HEK293 (cell line): ENCODE measurements around the gene SELENOF.

ENCODE experiments used
- CTCF ChIA-PET: fragments of 350-600 bp; formaldehyde crosslinking; extraction: SDS; loops from one replicate; lab custom pipeline; 2021; ENCODE audit warnings: antibody characterized with exemption; lab: Yijun Ruan, JAX
- POLR2A ChIA-PET: fragments of 300-600 bp; formaldehyde crosslinking; extraction: SDS; loops from one replicate; lab custom pipeline; 2020; ENCODE audit warnings: antibody characterized with exemption, inconsistent platforms; lab: Yijun Ruan, JAX
- H3K27ac ChIP-seq: fragments of 200-500 bp; sonication (Bioruptor generic); 2 replicates; pipeline ENCODE4 v1.5.1; 2014; ENCODE audit warnings: low read depth, low read length, control low read depth, inconsistent platforms; ENCODE audit errors: extremely low read depth
- H3K36me3 ChIP-seq, 2 experiments: fragments of 200-500 bp in 1 of 2; sonication (Bioruptor generic) in 1 of 2; 1 replicate in 1 of 2; 2 replicates in 1 of 2; pipeline ENCODE4 v1.5.1; 2014 to 2017; ENCODE audit warnings: inconsistent platforms in 2 of 2, low read length in 2 of 2; ENCODE audit not compliant: control insufficient read depth in 2 of 2, insufficient read depth in 1 of 2
- H3K4me1 ChIP-seq: fragments of 200-500 bp; sonication (Bioruptor generic); 2 replicates; pipeline ENCODE4 v1.5.1; 2014; ENCODE audit warnings: mild to moderate bottlenecking, low read length, inconsistent platforms; ENCODE audit not compliant: control insufficient read depth, insufficient read depth
- H3K4me3 ChIP-seq: 2 replicates; pipeline ENCODE4 v1.5.1; 2011; ENCODE audit warnings: low read depth, mild to moderate bottlenecking, control low read depth, low read length, moderate library complexity
- H3K9me3 ChIP-seq: fragments of 200-500 bp; sonication (Bioruptor generic); 2 replicates; pipeline ENCODE4 v1.5.1; 2014; ENCODE audit warnings: low read depth, low read length, inconsistent platforms; ENCODE audit not compliant: control insufficient read depth, insufficient read depth
- BCL11A ChIP-seq: fragments of 450-650 bp; formaldehyde crosslinking; IDR thresholded peaks from 2 replicates; pipeline ENCODE4 v1.5.1; 2016; ENCODE audit warnings: low read depth, missing biosample characterization, missing genetic modification characterization
- FEZF1 ChIP-seq: fragments of 450-650 bp; formaldehyde crosslinking; IDR thresholded peaks from 2 replicates; pipeline ENCODE4 v1.5.1; 2016; ENCODE audit warnings: missing biosample characterization, missing genetic modification characterization
- GLI4 ChIP-seq: fragments of 450-650 bp; formaldehyde crosslinking; IDR thresholded peaks from 2 replicates; pipeline ENCODE4 v1.5.1; 2016; ENCODE audit warnings: missing biosample characterization, missing genetic modification characterization
- HOXA7 ChIP-seq: sonication (generic); formaldehyde crosslinking; IDR thresholded peaks from 2 replicates; pipeline ENCODE4 v1.8.1; 2022; ENCODE audit warnings: missing genetic modification reagents, borderline replicate concordance
- KLF7 ChIP-seq: fragments of 450-650 bp; formaldehyde crosslinking; IDR thresholded peaks from 2 replicates; pipeline ENCODE4 v1.5.1; 2016; ENCODE audit warnings: missing biosample characterization, missing genetic modification characterization, borderline replicate concordance
- OSR2 ChIP-seq: fragments of 450-650 bp; formaldehyde crosslinking; IDR thresholded peaks from 2 replicates; pipeline ENCODE4 v1.5.1; 2016; ENCODE audit warnings: missing biosample characterization, missing genetic modification characterization
- REPIN1 ChIP-seq: fragments of 450-650 bp; formaldehyde crosslinking; IDR thresholded peaks from 2 replicates; pipeline ENCODE4 v1.5.1; 2017; ENCODE audit warnings: missing biosample characterization, missing genetic modification characterization, low read depth
- SETDB1 ChIP-seq: IDR thresholded peaks from one replicate; pipeline ENCODE4 v1.6.1; 2017; ENCODE audit warnings: mild to moderate bottlenecking, low read length, moderate library complexity, mixed read lengths; ENCODE audit not compliant: insufficient read length
- SP2 ChIP-seq: fragments of 450-650 bp; formaldehyde crosslinking; IDR thresholded peaks from 2 replicates; pipeline ENCODE4 v1.5.1; 2016; ENCODE audit warnings: missing biosample characterization, missing genetic modification characterization
- TCF7L2 ChIP-seq: IDR thresholded peaks from 2 replicates; pipeline ENCODE4 v1.6.1; 2011; ENCODE audit warnings: low read depth, mild to moderate bottlenecking, inconsistent platforms, low read length, moderate library complexity, borderline replicate concordance
- ZBTB20 ChIP-seq: fragments of 450-650 bp; formaldehyde crosslinking; IDR thresholded peaks from 2 replicates; pipeline ENCODE4 v1.5.1; 2016; ENCODE audit warnings: missing biosample characterization, missing genetic modification characterization
- ZBTB26 ChIP-seq: fragments of 450-650 bp; formaldehyde crosslinking; optimal IDR thresholded peaks from 2 replicates; pipeline ENCODE3; 2016; ENCODE audit warnings: missing biosample characterization, mild to moderate bottlenecking, missing genetic modification characterization
- ZFP37 ChIP-seq: fragments of 450-650 bp; formaldehyde crosslinking; IDR thresholded peaks from 2 replicates; pipeline ENCODE4 v1.5.1; 2016; ENCODE audit warnings: missing biosample characterization, missing genetic modification characterization
- ZFP41 ChIP-seq: fragments of 450-650 bp; formaldehyde crosslinking; IDR thresholded peaks from 2 replicates; pipeline ENCODE4 v1.5.1; 2016; ENCODE audit warnings: missing biosample characterization, missing genetic modification characterization, borderline replicate concordance
- ZNF114 ChIP-seq: fragments of 450-650 bp; formaldehyde crosslinking; IDR thresholded peaks from 2 replicates; pipeline ENCODE4 v1.5.0; 2017; ENCODE audit warnings: missing biosample characterization, missing genetic modification characterization
- ZNF132 ChIP-seq: fragments of 450-650 bp; formaldehyde crosslinking; IDR thresholded peaks from 2 replicates; pipeline ENCODE4 v1.5.1; 2017; ENCODE audit warnings: missing biosample characterization, missing genetic modification characterization, borderline replicate concordance
- ZNF394 ChIP-seq: fragments of 450-650 bp; formaldehyde crosslinking; IDR thresholded peaks from 2 replicates; pipeline ENCODE4 v1.5.1; 2016; ENCODE audit warnings: missing biosample characterization, missing genetic modification characterization, mild to moderate bottlenecking, moderate library complexity, borderline replicate concordance
- ZNF433 ChIP-seq: fragments of 450-650 bp; formaldehyde crosslinking; IDR thresholded peaks from 2 replicates; pipeline ENCODE4 v1.5.1; 2016; ENCODE audit warnings: missing biosample characterization, missing genetic modification characterization, low read depth
- ZNF558 ChIP-seq: fragments of 450-650 bp; formaldehyde crosslinking; IDR thresholded peaks from 2 replicates; pipeline ENCODE4 v1.5.1; 2016; ENCODE audit warnings: missing biosample characterization, missing genetic modification characterization
- ZNF560 ChIP-seq: fragments of 450-650 bp; formaldehyde crosslinking; IDR thresholded peaks from 2 replicates; pipeline ENCODE4 v1.5.1; 2017; ENCODE audit warnings: missing biosample characterization, missing genetic modification characterization, borderline replicate concordance
- TF ChIP-seq, protein P1 (sequence below): fragments of 450-650 bp; formaldehyde crosslinking; IDR thresholded peaks from 2 replicates; pipeline ENCODE4 v1.5.1; 2016; ENCODE audit warnings: missing biosample characterization, missing genetic modification characterization
- TF ChIP-seq, protein P2 (sequence below): fragments of 450-650 bp; formaldehyde crosslinking; IDR thresholded peaks from 2 replicates; pipeline ENCODE4 v1.5.1; 2016; ENCODE audit warnings: missing biosample characterization, missing genetic modification characterization
- TF ChIP-seq, protein P3 (sequence below): fragments of 450-650 bp; formaldehyde crosslinking; IDR thresholded peaks from 2 replicates; pipeline ENCODE4 v1.5.1; 2016; ENCODE audit warnings: missing biosample characterization, missing genetic modification characterization
- TF ChIP-seq, protein P4 (sequence below): fragments of 450-650 bp; formaldehyde crosslinking; IDR thresholded peaks from 2 replicates; pipeline ENCODE4 v1.5.1; 2016; ENCODE audit warnings: missing biosample characterization, missing genetic modification characterization

The SELENOF gene

DNA sequence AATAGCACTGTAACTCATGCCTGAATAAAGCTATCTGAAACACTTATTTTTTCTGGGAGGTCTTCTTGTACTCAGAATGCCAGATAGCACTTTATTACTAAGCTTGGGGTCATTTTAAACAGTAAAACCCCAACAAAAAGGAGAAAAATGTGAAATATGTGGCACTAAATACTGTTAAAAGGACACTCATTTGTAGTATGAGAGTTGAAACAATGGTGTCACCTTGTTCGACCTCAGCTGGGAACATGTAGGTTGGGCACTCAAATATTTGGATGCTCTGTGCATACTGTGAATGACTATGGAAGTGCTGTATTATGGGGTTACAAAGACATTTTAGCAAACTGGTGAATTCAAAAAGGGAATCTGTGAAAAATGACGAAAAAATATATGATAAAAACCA is 53.9 kb downstream of the SELENOF start:
- no peaks in the 10 kb centered on the region for H3K4me1 ChIP-seq
- POLR2A ChIA-PET, result no interaction called here
- no peaks in the 10 kb centered on the region for H3K9me3 ChIP-seq
- H3K36me3 ChIP-seq, result peaks cover 0 to 7% of the 10 kb centered on the region in 2 experiments; a peak in 1 of 3 replicates
- CTCF ChIA-PET, result interaction anchor here (0.6 kb wide), 1 partner anchor 229 kb away, joined by 3 read pairs; no protein-coding TSS in a partner anchor
- no peak overlapping the region for H3K4me3 ChIP-seq
- TF ChIP-seq ZBTB26 (tag by site-specific recombination), result no peak
- no peak for TF ChIP-seq ZNF433 (tag by site-specific recombination)
- no peak for TF ChIP-seq ZFP41 (tag by site-specific recombination)
- TF ChIP-seq ZNF114, result no peak
- no peak for TF ChIP-seq REPIN1
- TF ChIP-seq, protein P1, sequence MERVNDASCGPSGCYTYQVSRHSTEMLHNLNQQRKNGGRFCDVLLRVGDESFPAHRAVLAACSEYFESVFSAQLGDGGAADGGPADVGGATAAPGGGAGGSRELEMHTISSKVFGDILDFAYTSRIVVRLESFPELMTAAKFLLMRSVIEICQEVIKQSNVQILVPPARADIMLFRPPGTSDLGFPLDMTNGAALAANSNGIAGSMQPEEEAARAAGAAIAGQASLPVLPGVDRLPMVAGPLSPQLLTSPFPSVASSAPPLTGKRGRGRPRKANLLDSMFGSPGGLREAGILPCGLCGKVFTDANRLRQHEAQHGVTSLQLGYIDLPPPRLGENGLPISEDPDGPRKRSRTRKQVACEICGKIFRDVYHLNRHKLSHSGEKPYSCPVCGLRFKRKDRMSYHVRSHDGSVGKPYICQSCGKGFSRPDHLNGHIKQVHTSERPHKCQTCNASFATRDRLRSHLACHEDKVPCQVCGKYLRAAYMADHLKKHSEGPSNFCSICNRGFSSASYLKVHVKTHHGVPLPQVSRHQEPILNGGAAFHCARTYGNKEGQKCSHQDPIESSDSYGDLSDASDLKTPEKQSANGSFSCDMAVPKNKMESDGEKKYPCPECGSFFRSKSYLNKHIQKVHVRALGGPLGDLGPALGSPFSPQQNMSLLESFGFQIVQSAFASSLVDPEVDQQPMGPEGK, result no peak
- TF ChIP-seq ZNF560 (tag by site-specific recombination), result no peak
- no peak for TF ChIP-seq HOXA7 (CRISPR knock-in tag)
- TF ChIP-seq, protein P2, sequence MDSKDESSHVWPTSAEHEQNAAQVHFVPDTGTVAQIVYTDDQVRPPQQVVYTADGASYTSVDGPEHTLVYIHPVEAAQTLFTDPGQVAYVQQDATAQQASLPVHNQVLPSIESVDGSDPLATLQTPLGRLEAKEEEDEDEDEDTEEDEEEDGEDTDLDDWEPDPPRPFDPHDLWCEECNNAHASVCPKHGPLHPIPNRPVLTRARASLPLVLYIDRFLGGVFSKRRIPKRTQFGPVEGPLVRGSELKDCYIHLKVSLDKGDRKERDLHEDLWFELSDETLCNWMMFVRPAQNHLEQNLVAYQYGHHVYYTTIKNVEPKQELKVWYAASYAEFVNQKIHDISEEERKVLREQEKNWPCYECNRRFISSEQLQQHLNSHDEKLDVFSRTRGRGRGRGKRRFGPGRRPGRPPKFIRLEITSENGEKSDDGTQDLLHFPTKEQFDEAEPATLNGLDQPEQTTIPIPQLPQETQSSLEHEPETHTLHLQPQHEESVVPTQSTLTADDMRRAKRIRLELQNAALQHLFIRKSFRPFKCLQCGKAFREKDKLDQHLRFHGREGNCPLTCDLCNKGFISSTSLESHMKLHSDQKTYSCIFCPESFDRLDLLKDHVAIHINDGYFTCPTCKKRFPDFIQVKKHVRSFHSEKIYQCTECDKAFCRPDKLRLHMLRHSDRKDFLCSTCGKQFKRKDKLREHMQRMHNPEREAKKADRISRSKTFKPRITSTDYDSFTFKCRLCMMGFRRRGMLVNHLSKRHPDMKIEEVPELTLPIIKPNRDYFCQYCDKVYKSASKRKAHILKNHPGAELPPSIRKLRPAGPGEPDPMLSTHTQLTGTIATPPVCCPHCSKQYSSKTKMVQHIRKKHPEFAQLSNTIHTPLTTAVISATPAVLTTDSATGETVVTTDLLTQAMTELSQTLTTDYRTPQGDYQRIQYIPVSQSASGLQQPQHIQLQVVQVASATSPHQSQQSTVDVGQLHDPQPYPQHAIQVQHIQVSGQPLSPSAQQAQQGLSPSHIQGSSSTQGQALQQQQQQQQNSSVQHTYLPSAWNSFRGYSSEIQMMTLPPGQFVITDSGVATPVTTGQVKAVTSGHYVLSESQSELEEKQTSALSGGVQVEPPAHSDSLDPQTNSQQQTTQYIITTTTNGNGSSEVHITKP (tag by site-specific recombination), result no peak
- TF ChIP-seq ZNF558, result no peak
- TF ChIP-seq KLF7 (tag by site-specific recombination), result no peak
- TF ChIP-seq FEZF1 (tag by site-specific recombination), result no peak
- no peak for TF ChIP-seq GLI4 (tag by site-specific recombination)
- TF ChIP-seq ZFP37 (tag by site-specific recombination), result no peak
- no peak overlapping the region for H3K27ac ChIP-seq

DNA sequence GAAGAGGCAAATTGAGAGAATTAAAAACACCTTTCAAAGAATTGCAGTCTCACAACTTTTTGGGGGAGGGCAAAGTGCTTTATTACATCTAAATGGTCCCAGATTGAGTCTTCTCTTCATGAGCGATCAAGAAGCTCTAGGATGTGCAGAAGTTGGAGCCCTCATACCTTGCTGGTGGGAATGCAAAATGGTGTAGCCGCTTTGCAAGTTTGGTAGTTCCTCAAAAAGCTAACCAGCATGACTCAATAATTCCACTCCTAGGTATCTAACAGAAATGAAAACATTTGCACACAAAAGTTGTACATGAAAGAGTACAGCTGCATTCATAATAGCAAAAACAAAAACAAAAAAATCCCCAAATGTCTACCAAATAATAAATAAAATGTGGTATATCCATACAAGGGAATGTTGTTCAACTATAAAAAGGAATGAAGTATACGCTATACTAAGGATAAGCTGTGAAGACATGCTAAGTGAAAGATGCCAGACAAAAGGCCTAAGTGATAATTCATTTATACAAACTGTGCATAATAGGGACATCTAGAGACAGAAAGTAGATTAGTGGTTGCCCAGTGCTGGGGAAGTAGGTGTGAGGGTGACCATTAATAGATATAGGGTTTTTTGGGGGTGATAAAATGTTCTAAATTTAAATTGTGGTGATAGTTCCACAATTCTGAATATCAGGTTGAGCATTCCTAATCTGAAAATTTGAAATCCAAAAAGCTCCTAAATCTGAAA is 55.2 kb downstream of the SELENOF start:
- CTCF ChIA-PET, result interaction anchor here (0.6 to 0.7 kb wide), 3 partner anchors 9 to 67 kb away, joined by 3 read pairs; no protein-coding TSS in a partner anchor
- H3K4me1 ChIP-seq, result no peaks in the 10 kb centered on the region
- TF ChIP-seq SETDB1 (no peak), ZNF132 (tag by site-specific recombination) (no peak), ZNF394 (tag by site-specific recombination) (no peak), TCF7L2 (no peak), ZBTB20 (tag by site-specific recombination) (no peak), SP2 (tag by site-specific recombination) (no peak), BCL11A (tag by site-specific recombination) (no peak), OSR2 (tag by site-specific recombination) (no peak)
- TF ChIP-seq, protein P3, sequence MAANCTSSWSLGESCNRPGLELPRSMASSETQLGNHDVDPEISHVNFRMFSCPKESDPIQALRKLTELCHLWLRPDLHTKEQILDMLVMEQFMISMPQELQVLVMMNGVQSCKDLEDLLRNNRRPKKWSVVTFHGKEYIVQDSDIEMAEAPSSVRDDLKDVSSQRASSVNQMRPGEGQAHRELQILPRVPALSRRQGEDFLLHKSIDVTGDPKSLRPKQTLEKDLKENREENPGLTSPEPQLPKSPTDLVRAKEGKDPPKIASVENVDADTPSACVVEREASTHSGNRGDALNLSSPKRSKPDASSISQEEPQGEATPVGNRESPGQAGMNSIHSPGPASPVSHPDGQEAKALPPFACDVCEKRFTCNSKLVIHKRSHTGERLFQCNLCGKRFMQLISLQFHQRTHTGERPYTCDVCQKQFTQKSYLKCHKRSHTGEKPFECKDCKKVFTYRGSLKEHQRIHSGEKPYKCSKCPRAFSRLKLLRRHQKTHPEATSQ (tag by site-specific recombination), result no peak
- TF ChIP-seq, protein P4, sequence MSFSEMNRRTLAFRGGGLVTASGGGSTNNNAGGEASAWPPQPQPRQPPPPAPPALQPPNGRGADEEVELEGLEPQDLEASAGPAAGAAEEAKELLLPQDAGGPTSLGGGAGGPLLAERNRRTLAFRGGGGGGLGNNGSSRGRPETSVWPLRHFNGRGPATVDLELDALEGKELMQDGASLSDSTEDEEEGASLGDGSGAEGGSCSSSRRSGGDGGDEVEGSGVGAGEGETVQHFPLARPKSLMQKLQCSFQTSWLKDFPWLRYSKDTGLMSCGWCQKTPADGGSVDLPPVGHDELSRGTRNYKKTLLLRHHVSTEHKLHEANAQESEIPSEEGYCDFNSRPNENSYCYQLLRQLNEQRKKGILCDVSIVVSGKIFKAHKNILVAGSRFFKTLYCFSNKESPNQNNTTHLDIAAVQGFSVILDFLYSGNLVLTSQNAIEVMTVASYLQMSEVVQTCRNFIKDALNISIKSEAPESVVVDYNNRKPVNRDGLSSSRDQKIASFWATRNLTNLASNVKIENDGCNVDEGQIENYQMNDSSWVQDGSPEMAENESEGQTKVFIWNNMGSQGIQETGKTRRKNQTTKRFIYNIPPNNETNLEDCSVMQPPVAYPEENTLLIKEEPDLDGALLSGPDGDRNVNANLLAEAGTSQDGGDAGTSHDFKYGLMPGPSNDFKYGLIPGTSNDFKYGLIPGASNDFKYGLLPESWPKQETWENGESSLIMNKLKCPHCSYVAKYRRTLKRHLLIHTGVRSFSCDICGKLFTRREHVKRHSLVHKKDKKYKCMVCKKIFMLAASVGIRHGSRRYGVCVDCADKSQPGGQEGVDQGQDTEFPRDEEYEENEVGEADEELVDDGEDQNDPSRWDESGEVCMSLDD (tag by site-specific recombination), result no peak

More for the DNA sequence above, 55.2 kb downstream of the SELENOF start:
- H3K4me3 ChIP-seq, result no peak overlapping the region
- H3K9me3 ChIP-seq, result no peaks in the 10 kb centered on the region
- POLR2A ChIA-PET, result no interaction called here
- H3K27ac ChIP-seq, result no peak overlapping the region
- peaks cover 0 to 7% of the 10 kb centered on the region in 2 experiments; a peak in 1 of 3 replicates for H3K36me3 ChIP-seq
